Measurements from ENCODE around the gene TRAF2. TPM values are rescaled to one million over a fixed set of nuclear protein-coding genes. Genes with fewer than 3 reads are reported as not detected.

TRAF2 gene
- total RNA-seq, 1 donor from 2014 or later = 14.7 TPM

- no peak for DNase-seq (ENCODE audit: low read depth in 2 of 2)
These were observed 24.6 kb downstream of the TRAF2 start for GRCh38 chr9:136910901-136911245.

- no peak for DNase-seq (ENCODE audit: low read depth in 2 of 2)
These were observed 27.6 kb downstream of the TRAF2 start for GRCh38 chr9:136913701-136914438.

GRCh38 chr9:136915632-136916329 is 29.5 kb downstream of the TRAF2 start:
- DNase-seq (ENCODE audit: low read depth in 2 of 2) = no peak

- no peak for DNase-seq (ENCODE audit: low read depth in 2 of 2)
These were observed 30.2 kb downstream of the TRAF2 start for GRCh38 chr9:136916330-136917184.

GRCh38 chr9:136917902-136918301 is 31.6 kb downstream of the TRAF2 start:
- DNase-seq (ENCODE audit: low read depth in 2 of 2) = no peak

GRCh38 chr9:136920069-136920468 is 33.8 kb downstream of the TRAF2 start:
- DNase-seq (ENCODE audit: low read depth in 2 of 2) = no peak

GRCh38 chr9:136920734-136921231 is 34.5 kb downstream of the TRAF2 start:
- no peak for DNase-seq (ENCODE audit: low read depth in 2 of 2)

- no peak for DNase-seq (ENCODE audit: low read depth in 2 of 2)
These were observed 35.0 kb downstream of the TRAF2 start for GRCh38 chr9:136921307-136921706.

- no peak for DNase-seq (ENCODE audit: low read depth in 2 of 2)
These were observed 35.4 kb downstream of the TRAF2 start for GRCh38 chr9:136921718-136922117.

- no peak for DNase-seq (ENCODE audit: low read depth in 2 of 2)
These were observed 36.2 kb downstream of the TRAF2 start for GRCh38 chr9:136922540-136922939.

GRCh38 chr9:136923881-136924280 is 37.6 kb downstream of the TRAF2 start:
- no peak for DNase-seq (ENCODE audit: low read depth in 2 of 2)

- peak in 1 of 2 donors; percentile 27 for DNase-seq (ENCODE audit: low read depth in 2 of 2)
These were observed 39.3 kb downstream of the TRAF2 start for GRCh38 chr9:136925414-136926153.

- DNase-seq (ENCODE audit: low read depth in 2 of 2) = no peak
These were observed 39.9 kb downstream of the TRAF2 start for GRCh38 chr9:136926154-136926704.

GRCh38 chr9:136926749-136927148 is 40.4 kb downstream of the TRAF2 start:
- no peak for DNase-seq (ENCODE audit: low read depth in 2 of 2)

- DNase-seq (ENCODE audit: low read depth in 2 of 2) = peak in 1 of 2 donors; percentile 85
These were observed 41.3 kb downstream of the TRAF2 start for GRCh38 chr9:136927343-136928271.

- no peak for DNase-seq (ENCODE audit: low read depth in 2 of 2)
These were observed 42.3 kb downstream of the TRAF2 start for GRCh38 chr9:136928591-136928990.

- no peak for DNase-seq (ENCODE audit: low read depth in 2 of 2)
These were observed 43.7 kb downstream of the TRAF2 start for GRCh38 chr9:136930014-136930413.

- no peak for DNase-seq (ENCODE audit: low read depth in 2 of 2)
These were observed 45.4 kb downstream of the TRAF2 start for GRCh38 chr9:136931611-136932130.

- no peak for DNase-seq (ENCODE audit: low read depth in 2 of 2)
These were observed 48.0 kb downstream of the TRAF2 start for GRCh38 chr9:136934277-136934676.

GRCh38 chr9:136935651-136936050 is 49.3 kb downstream of the TRAF2 start:
- DNase-seq (ENCODE audit: low read depth in 2 of 2) = no peak
